ENCODE results near the gene CAMK2A.

CAMK2A gene

DNA sequence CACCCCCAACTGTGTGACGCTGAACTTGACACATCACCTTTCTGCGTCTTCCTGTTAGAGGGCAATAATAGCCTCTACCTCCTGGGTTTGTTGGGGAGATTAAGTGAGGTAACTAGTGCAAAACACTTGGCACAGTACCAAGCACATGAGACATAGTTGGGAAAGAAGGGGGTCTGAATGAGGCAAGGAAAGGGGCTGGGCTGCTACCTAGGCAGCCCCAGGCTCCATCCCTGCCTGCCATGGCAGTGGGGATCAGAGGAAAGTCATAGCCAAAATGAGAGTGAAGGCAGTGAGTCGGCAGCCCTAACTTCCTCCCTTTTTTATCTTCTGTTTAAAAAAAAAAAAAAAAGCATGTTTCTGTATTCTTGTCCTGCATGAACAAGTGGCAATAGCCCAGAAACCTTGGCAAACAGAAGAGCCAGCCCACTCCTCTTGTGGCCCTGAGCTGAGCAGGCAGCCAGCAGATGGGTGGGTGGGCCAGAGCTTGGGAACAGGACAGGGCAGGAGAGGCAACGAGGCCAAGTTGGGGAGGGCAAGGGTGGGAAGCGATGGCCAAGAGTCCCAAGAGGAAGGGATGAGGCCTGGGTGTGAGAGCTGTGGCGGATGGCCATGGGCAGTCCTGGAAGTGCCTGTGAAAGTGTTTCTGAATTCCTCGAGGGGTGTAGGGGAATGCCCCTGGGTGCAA is 11.4 kb downstream of the CAMK2A start:
- no peak for DNase-seq (ENCODE audit: low spot score)

DNA sequence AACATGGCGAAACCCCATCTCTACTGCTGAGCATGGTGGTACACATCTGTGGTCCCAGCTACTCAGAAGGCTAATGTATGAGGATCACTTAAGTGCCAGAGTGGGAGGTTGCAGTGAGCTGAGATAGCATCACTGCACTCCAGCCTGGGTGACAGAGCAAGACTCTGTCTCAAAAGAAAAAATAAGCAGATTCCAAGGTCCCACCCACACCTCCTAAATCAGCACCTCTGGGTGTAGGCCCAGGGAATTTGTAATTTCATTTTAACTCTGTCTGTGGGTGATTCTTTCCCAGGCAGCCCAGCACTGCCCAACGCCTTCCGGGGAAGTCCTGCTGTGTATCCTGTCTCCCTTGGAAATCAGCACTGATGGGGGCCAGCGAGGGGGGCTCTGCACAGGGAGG is 12.5 kb downstream of the CAMK2A start:
- DNase-seq (ENCODE audit: low spot score): no peak

DNA sequence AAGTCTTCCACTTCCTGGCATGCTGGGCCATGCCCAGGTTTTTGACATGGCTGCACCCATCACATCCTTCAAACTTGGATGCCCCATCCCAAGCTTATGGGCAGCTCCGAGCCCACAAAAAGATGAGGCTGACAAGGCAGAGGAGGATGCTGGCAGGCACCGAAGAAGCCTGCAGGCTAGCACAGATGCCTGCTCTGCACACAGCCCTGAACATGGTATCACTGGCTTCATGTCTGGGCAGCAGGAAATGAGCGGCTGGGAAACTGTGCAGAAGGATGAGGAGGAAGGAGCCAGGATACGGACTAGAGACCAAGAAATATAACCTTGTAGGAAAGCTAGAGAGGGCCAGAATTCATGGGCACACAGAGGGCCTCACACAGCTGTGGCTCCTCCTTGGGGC is 14.8 kb downstream of the CAMK2A start:
- no peak for DNase-seq (ENCODE audit: low spot score)

DNA sequence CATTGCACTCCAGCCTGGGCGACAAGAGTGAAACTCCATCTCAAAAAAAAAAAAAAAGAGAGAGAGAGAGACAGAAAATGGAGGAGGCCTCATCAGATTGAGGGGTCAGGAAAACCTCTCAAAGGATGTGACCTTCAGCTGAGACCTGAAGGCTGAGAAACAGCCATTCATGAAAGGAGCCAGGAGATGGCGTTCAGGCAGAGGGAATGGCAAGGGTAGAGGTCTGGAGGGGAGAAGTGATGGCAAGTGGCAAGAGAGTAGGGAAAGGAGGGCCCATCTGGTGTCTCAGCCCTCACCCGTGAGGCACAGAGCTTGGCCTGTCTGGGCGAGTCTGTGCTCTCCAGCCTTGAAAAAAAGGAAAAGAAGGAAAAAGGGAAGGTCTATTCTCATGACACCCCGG is 17.0 kb downstream of the CAMK2A start:
- no peak for DNase-seq (ENCODE audit: low spot score)

DNA sequence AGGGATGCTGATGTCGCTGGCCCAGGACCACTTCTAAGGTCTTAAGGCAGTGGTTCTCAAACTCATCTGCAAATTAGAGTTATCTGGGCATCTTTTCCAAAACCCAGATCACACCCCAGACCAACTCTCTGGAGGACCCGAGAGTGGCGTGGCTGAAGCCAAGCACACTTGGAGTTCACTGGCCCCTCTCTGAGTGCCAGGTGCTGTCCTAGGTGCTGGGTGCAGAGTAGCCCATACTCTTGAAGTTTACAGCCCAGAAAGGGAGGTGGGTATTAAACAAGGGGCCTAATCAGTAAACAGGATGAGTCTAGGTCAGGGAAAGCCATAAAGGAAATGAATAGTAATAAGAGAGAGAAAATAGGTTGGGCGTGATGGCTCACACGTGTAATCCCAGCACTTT is 17.6 kb downstream of the CAMK2A start:
- no peak for DNase-seq (ENCODE audit: low spot score)

DNA sequence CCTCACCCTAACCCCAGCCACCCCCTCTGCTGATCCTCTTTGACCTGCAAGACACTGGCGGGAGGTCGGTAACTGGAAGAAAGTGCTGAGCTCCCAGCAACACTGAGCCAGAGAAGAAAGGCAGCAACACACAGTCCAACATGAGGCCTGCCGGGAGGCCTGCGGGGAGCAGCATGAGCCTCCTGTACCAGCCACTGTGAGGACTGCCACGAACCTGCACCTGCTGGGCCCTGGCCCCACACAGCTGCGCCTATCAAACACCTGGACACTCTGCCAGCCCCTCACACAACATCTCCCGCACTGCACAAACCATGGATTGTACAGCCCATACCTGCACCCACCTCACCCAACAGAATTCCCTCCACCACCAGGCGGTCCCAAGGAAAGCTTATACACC is 18.3 kb downstream of the CAMK2A start:
- no peak for DNase-seq (ENCODE audit: low spot score)

DNA sequence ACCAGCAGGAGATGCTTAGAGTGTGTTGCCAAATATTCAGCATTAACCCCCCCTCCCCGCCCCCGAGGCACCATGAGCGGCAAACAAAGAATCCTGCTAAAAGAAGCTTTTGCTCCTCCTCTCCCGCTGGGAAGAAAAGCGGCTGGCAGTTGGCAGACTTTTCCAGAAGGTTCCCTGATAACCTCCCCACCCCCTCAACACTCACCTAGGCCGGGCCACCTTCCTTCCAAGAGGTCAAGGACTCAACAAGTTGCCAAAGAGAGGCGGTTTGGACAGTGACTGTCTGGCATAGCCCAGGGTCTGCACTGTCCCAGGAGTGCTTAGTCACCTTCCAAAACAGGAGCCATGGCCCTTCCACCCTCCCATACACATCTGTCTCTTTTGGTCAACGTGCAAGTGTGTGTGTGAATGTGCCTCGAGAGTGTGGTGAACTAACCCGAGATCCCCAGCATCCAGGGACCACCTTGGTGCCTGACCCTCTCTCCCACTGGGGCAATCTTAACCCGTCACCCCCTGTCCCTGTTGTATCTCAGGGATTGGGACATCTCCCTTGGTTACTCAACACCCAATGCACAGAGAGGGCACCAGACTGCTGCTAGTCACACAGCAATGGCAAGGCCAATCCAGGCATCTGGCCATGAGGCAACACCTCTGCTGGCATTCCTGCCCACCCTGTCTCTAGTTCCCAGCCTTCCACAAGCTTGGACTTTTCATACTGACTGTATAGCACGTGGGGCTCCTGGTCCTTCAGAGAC is 18.9 kb downstream of the CAMK2A start:
- DNase-seq (ENCODE audit: low spot score): no peak

DNA sequence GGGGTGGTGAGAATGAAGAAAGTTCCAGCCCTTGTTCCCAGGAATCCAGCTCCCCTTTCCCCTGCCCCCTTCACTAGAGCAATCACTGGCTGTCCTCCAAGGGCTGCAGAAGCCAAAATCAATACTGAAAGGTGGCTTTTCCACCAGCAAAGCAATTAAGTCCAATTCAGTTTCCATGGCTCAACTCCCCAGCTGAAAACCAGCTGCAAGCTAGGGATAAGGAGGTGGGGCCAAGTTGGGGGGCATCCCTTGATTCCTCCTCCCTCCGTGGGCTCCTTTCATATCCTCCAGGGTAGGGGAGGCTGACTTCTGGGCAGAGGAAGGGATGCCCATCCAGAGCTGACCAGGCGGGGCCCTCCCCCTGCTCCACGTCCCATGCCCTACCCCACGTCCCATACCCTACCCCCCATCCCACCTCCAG is 22.7 kb downstream of the CAMK2A start:
- no peak for DNase-seq (ENCODE audit: low spot score)

DNA sequence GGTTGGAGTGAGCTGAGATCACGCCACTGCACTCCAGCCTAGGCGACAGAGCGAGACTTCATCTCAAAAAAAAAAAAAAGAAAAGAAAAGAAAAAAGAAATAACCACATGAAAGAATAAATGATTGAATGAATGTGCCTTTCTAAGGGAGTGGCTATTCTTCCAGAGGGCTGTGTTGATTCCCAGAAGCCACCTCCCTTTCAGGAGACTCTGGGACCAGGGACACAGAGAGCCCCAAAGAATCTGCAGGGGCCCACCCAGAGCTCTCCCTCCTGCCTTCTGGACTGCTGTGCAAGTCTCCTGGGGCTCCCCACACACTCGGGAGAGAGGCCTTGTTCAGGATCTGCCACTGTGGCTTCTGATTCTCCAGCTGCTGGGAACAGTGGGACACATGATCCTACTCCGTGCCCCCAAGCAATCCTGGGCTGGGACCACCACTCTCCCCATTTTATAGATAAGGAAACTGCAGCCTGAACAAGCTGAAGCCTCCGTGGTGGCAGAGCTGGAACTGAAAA is 23.6 kb downstream of the CAMK2A start:
- no peak for DNase-seq (ENCODE audit: low spot score)

DNA sequence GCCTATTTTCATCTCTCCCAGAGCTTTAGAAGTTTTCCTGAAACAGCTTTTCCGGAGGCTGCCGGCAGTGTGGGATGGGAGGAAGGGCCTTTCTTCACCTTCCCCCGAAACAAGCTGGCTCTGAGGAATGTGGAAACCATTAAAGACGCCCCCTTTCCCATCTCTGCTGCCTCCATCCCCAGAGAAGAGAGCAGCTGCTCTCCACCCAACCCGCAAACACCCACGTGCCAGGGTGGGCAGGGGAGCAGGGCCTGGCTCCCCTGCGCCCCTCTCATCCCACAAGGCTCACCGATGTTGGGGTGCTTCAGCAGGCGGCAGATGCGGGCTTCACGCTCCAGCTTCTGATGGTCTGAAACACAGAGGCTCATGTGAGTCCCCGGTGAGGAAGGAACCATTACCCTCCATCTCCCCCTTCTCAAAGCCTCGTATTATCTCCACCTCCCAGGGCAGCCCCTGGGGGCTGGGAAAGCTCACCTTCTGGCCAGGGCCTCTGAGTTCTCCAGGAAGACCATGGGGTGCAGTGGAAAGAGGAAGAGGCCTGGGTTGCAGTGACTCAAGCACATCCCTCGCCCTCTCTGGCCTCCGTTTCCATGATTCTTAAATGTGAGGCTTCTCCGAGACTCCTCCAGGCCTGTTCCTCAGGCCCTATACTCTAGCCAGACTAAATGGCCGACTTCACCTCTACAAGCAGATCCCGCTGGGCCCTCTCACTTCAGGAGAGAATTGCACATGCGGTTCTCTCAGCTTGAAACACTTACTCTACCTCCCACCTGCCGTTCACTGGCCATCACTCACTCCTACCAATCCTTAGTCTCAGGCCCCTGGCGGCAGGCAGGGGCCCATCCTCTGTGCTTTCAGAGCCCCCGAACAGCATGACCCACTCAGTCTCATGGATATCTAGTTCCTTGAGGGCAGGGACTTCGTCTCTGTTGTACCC is 24.6 kb downstream of the CAMK2A start:
- DNase-seq (ENCODE audit: low spot score): no peak

DNA sequence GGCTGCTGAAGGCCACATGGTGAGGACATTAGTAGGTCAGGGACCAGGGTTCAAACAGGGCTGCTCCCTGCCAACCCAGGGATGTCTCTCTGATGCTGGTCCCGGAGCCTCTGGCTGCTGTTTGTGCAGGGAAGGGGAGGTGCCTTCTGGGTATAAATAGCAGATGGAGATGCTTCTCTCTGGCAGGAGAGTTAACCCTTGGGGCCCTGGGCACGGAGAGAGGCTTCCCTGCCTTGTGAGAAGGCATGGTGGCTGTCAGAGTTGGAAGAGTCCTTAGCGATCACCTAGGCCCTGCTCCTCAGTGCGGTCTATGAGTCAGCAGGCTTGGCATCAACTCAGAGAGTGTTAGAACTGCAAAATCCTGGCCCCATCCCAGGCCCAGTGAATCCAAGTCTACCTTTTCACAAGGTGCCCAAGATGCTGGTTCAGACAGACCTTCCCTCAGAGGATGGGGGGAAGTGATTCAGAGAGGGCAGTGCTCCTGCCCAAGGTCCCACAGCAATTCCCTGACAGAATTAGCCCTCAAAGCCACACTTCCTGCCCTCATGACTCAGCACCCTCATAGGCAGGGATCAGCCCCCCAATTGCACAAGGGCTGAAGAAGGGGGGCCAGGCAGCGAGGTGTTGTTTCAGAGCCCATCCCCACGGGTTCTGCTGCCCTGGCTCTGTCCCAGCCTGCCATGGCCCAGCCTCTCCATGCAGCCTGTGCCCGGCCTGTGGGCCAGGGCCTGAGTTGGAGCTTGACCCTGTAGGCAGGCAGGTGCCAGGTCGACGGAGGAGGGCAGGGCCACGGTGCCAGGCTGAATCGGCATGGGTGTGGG is 25.6 kb downstream of the CAMK2A start:
- DNase-seq (ENCODE audit: low spot score): no peak

DNA sequence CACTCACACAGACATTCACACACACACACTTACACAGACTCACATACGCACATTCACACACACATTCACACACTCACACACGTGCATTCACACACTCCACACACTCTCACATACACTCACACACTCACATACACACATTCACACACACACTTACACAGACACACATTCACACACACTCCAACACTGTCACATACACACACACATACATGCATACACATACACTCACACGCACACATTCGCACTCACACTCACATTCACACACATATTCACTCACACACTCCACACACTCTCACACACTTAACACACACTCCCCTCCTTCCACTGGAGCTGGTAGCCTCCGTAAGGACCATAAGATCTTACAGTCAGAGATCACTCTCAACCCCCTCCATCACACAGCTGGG is 26.2 kb downstream of the CAMK2A start:
- no peak for DNase-seq (ENCODE audit: low spot score)

DNA sequence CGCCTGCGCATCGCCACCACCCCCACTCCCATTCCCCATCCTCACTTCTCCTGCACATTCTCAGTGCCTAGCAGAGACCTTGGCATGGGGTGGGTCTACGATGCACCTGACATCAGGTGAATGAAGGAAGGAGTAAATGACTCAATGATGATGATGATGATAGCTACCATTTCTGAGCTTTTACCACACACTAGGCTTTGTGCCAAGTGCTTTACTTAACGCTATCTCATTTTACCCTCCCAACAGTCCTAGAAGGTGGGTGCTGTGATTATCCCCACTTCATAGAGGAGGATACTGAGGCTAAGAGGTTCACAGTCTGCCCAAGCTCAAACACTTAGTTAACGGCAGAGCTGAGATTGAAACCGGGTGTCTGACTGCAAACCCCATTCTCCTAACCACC is 27.1 kb downstream of the CAMK2A start:
- DNase-seq (ENCODE audit: low spot score): no peak

DNA sequence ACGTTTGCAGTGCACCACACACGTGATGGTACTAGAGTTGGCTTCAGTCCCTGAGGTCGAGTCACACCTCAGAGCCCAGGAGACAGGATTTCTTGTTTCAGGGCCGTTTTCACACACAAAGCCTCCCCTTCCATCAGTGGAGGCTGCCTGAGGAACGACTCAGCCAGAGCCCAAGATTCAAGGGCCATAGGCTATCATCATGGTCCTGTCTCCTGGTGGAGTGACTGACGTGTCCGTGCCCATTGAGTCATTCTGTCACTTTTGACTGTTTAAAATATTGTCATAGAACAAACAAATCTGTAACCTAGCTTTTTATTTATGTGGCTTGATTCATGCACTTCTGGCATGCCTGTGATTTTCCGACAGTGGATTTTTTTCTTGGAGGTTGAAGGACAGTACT is 28.3 kb downstream of the CAMK2A start:
- no peak for DNase-seq (ENCODE audit: low spot score)

DNA sequence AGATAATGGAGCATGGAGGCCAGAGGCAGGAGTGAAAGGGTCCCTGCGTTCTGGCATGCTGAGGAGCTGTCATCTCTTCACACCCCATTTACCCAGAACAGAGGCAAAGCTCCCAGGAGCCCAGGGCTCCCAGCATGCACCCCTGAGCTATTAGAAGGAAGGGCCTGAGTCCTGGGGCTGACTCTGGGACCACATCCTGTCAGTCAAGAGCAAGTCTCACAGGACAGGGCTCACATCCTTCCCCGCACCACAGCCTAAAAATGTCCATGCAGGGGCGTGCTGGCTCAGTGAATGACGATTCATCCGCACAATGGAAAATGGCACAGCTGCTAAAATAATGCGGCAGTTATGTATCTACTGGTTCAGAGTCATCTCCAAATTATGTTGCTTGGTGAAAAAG is 31.4 kb downstream of the CAMK2A start:
- DNase-seq (ENCODE audit: low spot score): no peak

DNA sequence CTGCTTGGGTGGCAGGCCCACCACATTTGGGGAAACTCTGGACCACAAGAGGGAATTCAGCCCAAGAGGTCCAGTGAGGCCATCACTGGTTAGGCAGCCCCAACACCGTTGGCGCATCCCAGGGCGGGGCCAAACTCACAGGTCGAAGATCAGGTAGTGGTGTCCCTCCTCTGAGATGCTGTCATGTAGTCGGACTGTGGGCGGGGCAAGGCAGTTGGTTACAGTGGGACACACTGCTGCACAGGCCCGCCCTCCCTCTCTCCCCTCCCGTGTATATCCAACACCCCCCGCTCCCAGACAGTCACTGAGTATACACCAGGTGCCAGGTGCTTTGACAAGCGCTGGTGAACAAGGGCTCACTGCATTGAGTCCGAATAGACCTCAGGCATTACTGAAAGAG is 32.1 kb downstream of the CAMK2A start:
- DNase-seq (ENCODE audit: low spot score): no peak

DNA sequence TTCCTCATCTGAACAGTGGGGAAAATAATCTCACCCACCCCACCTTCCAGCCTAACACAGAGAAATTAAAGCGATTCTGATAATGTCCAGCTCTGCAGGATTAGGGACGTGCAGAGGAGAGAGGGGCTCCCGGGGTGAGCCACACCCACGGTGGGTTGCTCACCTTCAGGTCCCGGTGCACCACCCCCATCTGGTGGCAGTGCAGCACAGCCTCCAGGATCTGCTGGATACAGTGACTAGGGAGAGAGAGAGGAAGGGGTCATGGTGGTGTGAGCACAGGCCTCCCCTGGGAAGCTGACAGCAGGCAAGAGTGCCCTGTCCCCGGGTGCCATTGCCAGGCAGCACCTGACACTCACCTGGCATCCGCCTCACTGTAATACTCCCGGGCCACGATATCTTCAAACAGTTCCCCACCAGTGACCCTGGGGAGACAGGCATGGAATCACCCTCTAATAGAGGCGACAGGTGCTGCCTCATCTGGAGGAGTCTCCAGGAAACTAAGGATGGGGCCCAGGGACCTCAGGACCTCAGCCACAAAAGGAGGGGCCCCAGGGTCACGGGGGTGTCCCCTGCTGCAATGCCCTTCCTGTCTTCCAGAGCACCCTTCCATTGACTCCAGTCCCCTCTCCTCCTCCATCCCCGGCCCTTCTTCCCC is 33.0 kb downstream of the CAMK2A start:
- DNase-seq (ENCODE audit: low spot score): no peak

DNA sequence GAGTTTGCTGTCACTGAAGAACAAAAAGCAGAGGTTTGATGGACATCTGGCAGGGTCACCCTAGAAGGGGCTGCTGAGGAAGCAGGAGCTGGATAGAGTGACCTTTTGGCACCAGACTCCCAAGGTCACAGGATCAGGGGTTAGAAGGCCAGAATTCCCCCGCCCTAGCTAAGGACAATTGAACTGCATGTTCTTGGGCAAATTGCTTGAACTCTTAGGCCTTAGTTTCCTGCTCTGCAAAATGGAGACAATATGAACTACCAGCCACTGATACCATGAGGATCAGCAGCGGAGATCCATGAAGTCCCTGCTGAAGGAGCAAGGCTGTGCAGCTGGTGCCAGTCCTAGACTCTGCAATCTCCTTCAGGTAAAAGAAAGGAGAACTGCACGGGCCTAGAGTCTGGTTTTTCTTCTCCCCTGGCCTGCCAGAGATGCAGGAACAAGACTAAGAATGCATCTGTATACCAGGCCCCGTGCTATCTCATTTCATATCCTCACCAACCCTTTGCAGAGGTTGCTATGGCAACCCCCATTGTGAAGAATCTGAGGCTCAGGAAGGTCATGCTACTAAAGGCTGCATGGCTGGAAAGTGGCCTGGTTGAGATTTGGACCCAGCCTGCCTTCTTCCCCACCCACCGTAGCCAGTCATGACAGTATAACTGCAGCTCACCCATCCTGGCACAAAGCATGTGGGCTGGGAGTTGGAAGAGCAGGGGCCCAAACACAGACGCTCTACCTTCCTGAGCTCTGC is 33.7 kb downstream of the CAMK2A start:
- DNase-seq (ENCODE audit: low spot score): no peak

DNA sequence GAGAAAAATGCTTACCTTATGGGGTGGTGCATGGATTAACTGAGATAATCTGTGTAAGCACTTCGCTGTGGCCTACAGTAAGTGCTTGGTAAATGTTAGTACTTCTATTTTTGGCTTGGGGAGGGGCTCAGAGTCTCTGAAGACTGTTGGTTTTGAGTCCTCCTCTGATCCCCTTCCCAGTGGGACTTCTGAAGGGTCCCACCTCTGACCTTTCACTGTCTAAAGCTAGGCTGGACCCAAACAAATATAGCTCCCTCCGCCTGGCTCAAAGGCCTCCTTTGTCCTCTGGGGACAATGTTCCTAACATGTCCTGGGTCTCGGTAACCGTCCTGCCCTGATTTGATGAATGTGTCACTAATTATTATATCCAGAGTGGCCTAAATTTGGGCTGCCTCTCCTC is 34.8 kb downstream of the CAMK2A start:
- DNase-seq (ENCODE audit: low spot score): no peak

DNA sequence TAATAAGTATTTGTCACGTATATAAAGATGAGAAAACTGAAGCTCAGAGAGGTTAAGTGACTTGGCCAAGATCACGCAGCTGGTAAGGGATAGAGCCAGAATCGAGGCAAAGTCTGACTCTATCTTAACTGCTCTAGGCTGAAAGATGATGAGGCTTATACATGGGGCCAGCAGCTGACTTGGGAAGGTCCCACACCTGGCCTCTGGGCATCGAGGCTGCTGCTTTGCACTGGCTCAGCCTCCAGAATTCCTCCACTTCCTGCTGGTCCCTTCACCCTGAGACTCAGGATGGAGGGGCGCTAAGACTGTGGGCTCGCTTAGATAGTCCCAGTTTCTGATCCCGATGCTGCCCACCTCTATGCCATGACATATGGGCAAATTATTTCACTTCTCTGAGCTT is 35.2 kb downstream of the CAMK2A start:
- no peak for DNase-seq (ENCODE audit: low spot score)

Measured in hematopoietic multipotent progenitor cell treated with erythropoietin and hydrocortisone succinate and interleukin-3 and kit ligand, for 15 days (in vitro differentiated cells).